Loucy (cell line): ENCODE results near the gene WNK2.

Experiments
- EZH2phosphoT487 ChIP-seq: fragments of 200-600 bp; IDR thresholded peaks from 2 replicates; pipeline ENCODE4 v1.6.1; 2018; ENCODE audit warnings: antibody characterized with exemption, mild to moderate bottlenecking, moderate library complexity, borderline replicate concordance
- TF ChIP-seq, protein P1 (sequence below): fragments of 200-600 bp; sonication (generic); conservative IDR thresholded peaks from 2 replicates; pipeline ENCODE4 v1.5.1; 2014; ENCODE audit warnings: mild to moderate bottlenecking, antibody characterized with exemption, low read length

DNA sequence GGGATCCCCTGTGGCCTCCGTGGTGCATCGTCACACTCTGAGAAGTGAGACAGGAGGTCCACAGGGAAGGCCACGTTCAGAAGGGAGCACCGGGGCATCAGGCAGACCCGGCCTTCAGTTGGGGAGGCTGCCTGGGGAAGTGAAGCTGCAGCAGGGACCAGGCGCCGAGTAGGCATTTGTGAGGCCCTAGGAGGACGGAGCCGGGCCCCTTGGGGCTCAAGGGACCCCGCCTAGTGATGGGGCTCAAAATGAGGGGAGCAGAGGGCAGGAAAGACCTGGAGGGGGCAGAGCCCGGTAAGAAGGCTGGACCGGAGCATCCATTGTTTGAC lies 182.1 kb downstream of the WNK2 start:
- TF ChIP-seq, protein P1, sequence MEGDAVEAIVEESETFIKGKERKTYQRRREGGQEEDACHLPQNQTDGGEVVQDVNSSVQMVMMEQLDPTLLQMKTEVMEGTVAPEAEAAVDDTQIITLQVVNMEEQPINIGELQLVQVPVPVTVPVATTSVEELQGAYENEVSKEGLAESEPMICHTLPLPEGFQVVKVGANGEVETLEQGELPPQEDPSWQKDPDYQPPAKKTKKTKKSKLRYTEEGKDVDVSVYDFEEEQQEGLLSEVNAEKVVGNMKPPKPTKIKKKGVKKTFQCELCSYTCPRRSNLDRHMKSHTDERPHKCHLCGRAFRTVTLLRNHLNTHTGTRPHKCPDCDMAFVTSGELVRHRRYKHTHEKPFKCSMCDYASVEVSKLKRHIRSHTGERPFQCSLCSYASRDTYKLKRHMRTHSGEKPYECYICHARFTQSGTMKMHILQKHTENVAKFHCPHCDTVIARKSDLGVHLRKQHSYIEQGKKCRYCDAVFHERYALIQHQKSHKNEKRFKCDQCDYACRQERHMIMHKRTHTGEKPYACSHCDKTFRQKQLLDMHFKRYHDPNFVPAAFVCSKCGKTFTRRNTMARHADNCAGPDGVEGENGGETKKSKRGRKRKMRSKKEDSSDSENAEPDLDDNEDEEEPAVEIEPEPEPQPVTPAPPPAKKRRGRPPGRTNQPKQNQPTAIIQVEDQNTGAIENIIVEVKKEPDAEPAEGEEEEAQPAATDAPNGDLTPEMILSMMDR, result no peak
- no peak for TF ChIP-seq EZH2phosphoT487
